Measurements from ENCODE around the gene INSL6.

- TF ChIP-seq EZH2phosphoT487 (IDR thresholded peaks at IDR 0.05; ENCODE audit: insufficient read depth, low read depth) (no peak), EZH2 (IDR thresholded peaks at IDR 0.05; ENCODE audit: insufficient read depth, poor library complexity, severe bottlenecking) (no peak)
Observed at GRCh38 chr9:5188060-5188984, 2.9 kb upstream of the INSL6 start.
